Measurements from ENCODE around the gene AMBRA1. TPM values are rescaled to one million over a fixed set of nuclear protein-coding genes. Genes with fewer than 3 reads are reported as not detected.

The AMBRA1 gene, protein sequence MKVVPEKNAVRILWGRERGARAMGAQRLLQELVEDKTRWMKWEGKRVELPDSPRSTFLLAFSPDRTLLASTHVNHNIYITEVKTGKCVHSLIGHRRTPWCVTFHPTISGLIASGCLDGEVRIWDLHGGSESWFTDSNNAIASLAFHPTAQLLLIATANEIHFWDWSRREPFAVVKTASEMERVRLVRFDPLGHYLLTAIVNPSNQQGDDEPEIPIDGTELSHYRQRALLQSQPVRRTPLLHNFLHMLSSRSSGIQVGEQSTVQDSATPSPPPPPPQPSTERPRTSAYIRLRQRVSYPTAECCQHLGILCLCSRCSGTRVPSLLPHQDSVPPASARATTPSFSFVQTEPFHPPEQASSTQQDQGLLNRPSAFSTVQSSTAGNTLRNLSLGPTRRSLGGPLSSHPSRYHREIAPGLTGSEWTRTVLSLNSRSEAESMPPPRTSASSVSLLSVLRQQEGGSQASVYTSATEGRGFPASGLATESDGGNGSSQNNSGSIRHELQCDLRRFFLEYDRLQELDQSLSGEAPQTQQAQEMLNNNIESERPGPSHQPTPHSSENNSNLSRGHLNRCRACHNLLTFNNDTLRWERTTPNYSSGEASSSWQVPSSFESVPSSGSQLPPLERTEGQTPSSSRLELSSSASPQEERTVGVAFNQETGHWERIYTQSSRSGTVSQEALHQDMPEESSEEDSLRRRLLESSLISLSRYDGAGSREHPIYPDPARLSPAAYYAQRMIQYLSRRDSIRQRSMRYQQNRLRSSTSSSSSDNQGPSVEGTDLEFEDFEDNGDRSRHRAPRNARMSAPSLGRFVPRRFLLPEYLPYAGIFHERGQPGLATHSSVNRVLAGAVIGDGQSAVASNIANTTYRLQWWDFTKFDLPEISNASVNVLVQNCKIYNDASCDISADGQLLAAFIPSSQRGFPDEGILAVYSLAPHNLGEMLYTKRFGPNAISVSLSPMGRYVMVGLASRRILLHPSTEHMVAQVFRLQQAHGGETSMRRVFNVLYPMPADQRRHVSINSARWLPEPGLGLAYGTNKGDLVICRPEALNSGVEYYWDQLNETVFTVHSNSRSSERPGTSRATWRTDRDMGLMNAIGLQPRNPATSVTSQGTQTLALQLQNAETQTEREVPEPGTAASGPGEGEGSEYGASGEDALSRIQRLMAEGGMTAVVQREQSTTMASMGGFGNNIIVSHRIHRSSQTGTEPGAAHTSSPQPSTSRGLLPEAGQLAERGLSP (N-terminal part only)
- polyA plus RNA-seq (2013, experiment 1 of 2), result 11.5 TPM
- polyA plus RNA-seq (2013, experiment 2 of 2), result 11.7 TPM

DNA sequence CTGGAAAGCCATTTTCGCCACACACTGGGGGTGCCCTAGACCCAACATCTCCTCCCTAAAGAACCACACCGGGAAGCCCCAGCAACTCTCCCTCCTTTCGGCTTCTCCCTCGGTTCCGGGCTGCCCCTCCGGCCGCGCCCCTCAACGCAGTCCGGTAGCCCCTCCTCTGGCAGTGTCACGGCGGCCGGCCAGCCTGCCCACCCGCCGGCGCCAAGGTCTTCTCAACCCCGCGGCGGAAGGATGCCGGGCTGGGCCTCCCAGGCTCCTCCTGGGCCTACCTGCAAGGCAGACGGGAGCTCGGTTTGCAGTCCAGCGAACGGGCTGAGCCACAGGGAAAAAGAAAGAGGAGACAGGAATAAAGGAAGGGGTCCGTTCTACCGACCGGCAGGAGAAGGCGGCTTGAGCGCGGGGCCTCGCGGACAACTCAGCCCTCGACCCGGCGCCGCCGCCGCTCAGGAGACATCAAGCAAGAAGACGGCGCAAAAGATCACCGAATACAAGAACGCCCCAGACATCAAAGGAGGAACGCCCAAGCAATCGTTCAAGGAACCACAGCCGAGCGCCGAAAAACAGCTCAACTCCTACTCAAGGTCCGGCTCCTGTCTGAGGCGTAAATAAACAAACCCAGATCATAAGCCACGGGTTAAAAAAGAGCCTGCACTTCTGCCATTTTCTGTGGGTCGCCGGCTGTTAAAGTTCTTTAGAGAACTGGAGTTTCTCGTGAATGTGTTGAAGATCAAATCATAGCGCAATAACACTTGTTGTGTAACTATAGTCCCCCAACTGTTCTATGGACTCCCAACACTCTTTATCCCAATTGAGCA, at the start of gene AMBRA1:
Gene AMBRA1 (minus strand): TSS at position 474 of the 824 bp plus-strand sequence. CDS start 45,643 bp downstream, outside the sequence.
- peak within 1 kb of the TSS; percentile 96 for H3K9ac ChIP-seq (ENCODE audit: low read length)
- no peak within 1 kb of the TSS for H2BK5ac ChIP-seq (ENCODE audit: low read depth, low read length, poor library complexity, severe bottlenecking)
- peak within 1 kb of the TSS in 1 of 2 experiments; percentile 11 for H2BK12ac ChIP-seq (ENCODE audit: low read length in 2 of 2)
- H3K27ac ChIP-seq (ENCODE audit: low read length, poor library complexity, severe bottlenecking), result peak within 1 kb of the TSS; percentile 78
- WGBS, result 1% methylated on average over 43 of the region's 54 CpGs
- peak within 1 kb of the TSS; percentile 95 for H3K4me2 ChIP-seq (ENCODE audit: low read length, poor library complexity, severe bottlenecking)
- H3K9me3 ChIP-seq (ENCODE audit: control insufficient read depth, low read length), result no peaks in the 10 kb centered on the region
- H3K4ac ChIP-seq (ENCODE audit: low read depth in 1 of 2, low read length in 2 of 2), result peak within 1 kb of the TSS; percentile 57 to 88
- H3K79me1 ChIP-seq (replicated peaks; ENCODE audit: low read length, poor library complexity, severe bottlenecking), result no peaks in the 10 kb centered on the region
- H4K91ac ChIP-seq (ENCODE audit: low read length), result peak within 1 kb of the TSS; percentile 68
- peaks cover 8% of the 10 kb centered on the region for H3K4me1 ChIP-seq (ENCODE audit: control insufficient read depth, insufficient read depth, low read depth, low read length)
- H3K18ac ChIP-seq (ENCODE audit: low read depth in 1 of 2, low read length in 2 of 2), result peak within 1 kb of the TSS; percentile 88 to 91
- no peak within 1 kb of the TSS for H2BK120ac ChIP-seq (ENCODE audit: low read depth, low read length)
- H4K8ac ChIP-seq (ENCODE audit: low read length), result peak within 1 kb of the TSS; percentile 85
- peak within 1 kb of the TSS; percentile 94 to 96 for H3K4me3 ChIP-seq (ENCODE audit: insufficient read depth in 1 of 2, low read depth in 1 of 2, low read length in 2 of 2)
- H2AFZ ChIP-seq (ENCODE audit: low read depth, low read length), result peak within 1 kb of the TSS; percentile 66
- H2AK5ac ChIP-seq (ENCODE audit: low read length, severe bottlenecking), result no peak within 1 kb of the TSS
- no peaks in the 10 kb centered on the region for H3K27me3 ChIP-seq (ENCODE audit: control insufficient read depth in 1 of 2, insufficient read depth in 1 of 2, low read length in 2 of 2)
- H3K23ac ChIP-seq (ENCODE audit: low read length in 2 of 2), result peak within 1 kb of the TSS in 1 of 2 experiments; percentile 66
- peak within 1 kb of the TSS in 1 of 2 experiments; percentile 92 for H3K14ac ChIP-seq (ENCODE audit: low read length in 2 of 2)
- DNase-seq, result peak; percentile 96
- peak within 1 kb of the TSS; percentile 44 for H2BK15ac ChIP-seq (ENCODE audit: low read depth, poor library complexity, severe bottlenecking)
- H3K36me3 ChIP-seq (ENCODE audit: control insufficient read depth in 1 of 2, insufficient read depth in 2 of 2, low read depth in 1 of 2, low read length in 2 of 2), result no peaks in the 10 kb centered on the region

DNA sequence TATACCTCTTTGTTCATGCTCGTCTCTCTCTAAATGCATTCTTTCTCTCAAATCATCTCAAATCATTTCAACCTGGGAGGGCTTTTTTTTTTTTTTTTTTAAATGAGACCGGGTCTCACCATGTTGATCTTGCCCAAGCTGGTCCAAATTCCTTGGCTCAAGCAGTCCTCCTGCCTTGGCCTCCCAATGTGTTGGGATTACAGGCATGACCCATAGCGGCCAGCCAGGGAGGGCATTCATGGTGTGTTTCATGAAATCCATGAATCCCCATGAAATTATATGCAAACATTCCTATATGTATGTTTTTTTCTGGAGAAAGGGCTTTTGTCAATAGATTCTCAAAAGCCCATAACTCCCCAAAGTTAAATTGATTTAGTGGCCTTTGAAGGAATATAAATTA, 49.7 kb upstream of the AMBRA1 start:
- Histone ChIP-seq H2AK5ac (ENCODE audit: low read length, severe bottlenecking) (no peak overlapping the region), H2BK5ac (ENCODE audit: low read depth, low read length, poor library complexity, severe bottlenecking) (no peak overlapping the region), H2BK120ac (ENCODE audit: low read depth, low read length) (no peak overlapping the region), H3K4ac (ENCODE audit: low read depth in 1 of 2, low read length in 2 of 2) (no peak overlapping the region), H3K9ac (ENCODE audit: low read length) (no peak overlapping the region), H3K27ac (ENCODE audit: low read length, poor library complexity, severe bottlenecking) (no peak overlapping the region), H3K23ac (ENCODE audit: low read length in 2 of 2) (no peak overlapping the region), H3K14ac (ENCODE audit: low read length in 2 of 2) (no peak overlapping the region), H3K36me3 (ENCODE audit: control insufficient read depth in 1 of 2, insufficient read depth in 2 of 2, low read depth in 1 of 2, low read length in 2 of 2) (peaks cover 14 to 72% of the 10 kb centered on the region in 2 experiments), H3K4me3 (ENCODE audit: insufficient read depth in 1 of 2, low read depth in 1 of 2, low read length in 2 of 2) (no peak overlapping the region), H3K27me3 (ENCODE audit: control insufficient read depth in 1 of 2, insufficient read depth in 1 of 2, low read length in 2 of 2) (no peaks in the 10 kb centered on the region), H3K79me1 (replicated peaks; ENCODE audit: low read length, poor library complexity, severe bottlenecking) (peaks cover 16% of the 10 kb centered on the region), H3K4me1 (ENCODE audit: control insufficient read depth, insufficient read depth, low read depth, low read length) (peaks cover 3% of the 10 kb centered on the region), H4K91ac (ENCODE audit: low read length) (no peak overlapping the region), H3K18ac (ENCODE audit: low read depth in 1 of 2, low read length in 2 of 2) (no peak overlapping the region), H2BK15ac (ENCODE audit: low read depth, poor library complexity, severe bottlenecking) (no peak overlapping the region), H4K8ac (ENCODE audit: low read length) (no peak overlapping the region), H3K9me3 (ENCODE audit: control insufficient read depth, low read length) (no peaks in the 10 kb centered on the region), H2BK12ac (ENCODE audit: low read length in 2 of 2) (no peak overlapping the region), H3K4me2 (ENCODE audit: low read length, poor library complexity, severe bottlenecking) (no peak overlapping the region), H2AFZ (ENCODE audit: low read depth, low read length) (no peak overlapping the region)
- 96% methylated on average over 2 of the region's 3 CpGs for WGBS
- no peak for DNase-seq

DNA sequence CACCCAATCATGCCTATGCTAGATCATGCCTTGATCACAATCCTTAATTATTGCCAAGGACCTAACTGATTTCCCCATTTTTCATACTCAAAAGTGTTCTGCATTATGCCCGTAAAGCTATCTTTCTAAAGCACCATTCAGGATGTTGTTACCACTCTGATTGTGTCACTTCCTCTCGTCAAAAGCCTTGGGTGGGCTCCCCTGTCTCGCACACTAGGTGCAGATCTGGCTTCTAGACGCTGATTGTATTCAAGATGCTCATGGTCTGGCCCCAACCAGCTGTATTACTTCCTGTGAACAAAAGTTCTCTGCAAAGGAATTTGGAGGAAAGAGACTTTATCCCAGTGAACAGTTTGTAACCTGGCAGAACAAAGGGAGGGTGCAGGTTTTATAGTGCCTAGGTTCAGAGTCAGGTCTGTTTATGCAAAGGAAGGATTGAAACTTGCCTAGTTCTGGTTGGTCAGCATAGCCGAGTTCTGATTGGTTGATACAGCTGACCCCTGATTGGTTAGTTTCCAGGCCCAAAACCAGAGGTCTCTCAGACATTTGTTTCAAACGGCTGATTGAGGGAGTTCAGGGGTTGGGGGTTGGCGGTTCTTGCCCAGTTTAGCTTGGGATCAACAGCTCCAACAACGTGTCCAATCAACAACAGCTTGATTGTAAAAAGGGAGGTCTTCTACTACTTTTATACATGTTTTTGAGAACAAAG, 49.0 kb upstream of the AMBRA1 start:
- Histone ChIP-seq H3K4me3 (ENCODE audit: insufficient read depth in 1 of 2, low read depth in 1 of 2, low read length in 2 of 2) (no peak overlapping the region), H3K9me3 (ENCODE audit: control insufficient read depth, low read length) (no peaks in the 10 kb centered on the region), H2BK15ac (ENCODE audit: low read depth, poor library complexity, severe bottlenecking) (no peak overlapping the region), H4K91ac (ENCODE audit: low read length) (no peak overlapping the region), H2AFZ (ENCODE audit: low read depth, low read length) (no peak overlapping the region), H3K4me1 (ENCODE audit: control insufficient read depth, insufficient read depth, low read depth, low read length) (peaks cover 1% of the 10 kb centered on the region), H3K14ac (ENCODE audit: low read length in 2 of 2) (no peak overlapping the region), H3K79me1 (replicated peaks; ENCODE audit: low read length, poor library complexity, severe bottlenecking) (peaks cover 16% of the 10 kb centered on the region), H4K8ac (ENCODE audit: low read length) (no peak overlapping the region), H3K36me3 (ENCODE audit: control insufficient read depth in 1 of 2, insufficient read depth in 2 of 2, low read depth in 1 of 2, low read length in 2 of 2) (peaks cover 14 to 73% of the 10 kb centered on the region in 2 experiments), H3K27me3 (ENCODE audit: control insufficient read depth in 1 of 2, insufficient read depth in 1 of 2, low read length in 2 of 2) (no peaks in the 10 kb centered on the region), H3K23ac (ENCODE audit: low read length in 2 of 2) (no peak overlapping the region), H3K27ac (ENCODE audit: low read length, poor library complexity, severe bottlenecking) (no peak overlapping the region), H2BK5ac (ENCODE audit: low read depth, low read length, poor library complexity, severe bottlenecking) (no peak overlapping the region), H2AK5ac (ENCODE audit: low read length, severe bottlenecking) (no peak overlapping the region), H3K4me2 (ENCODE audit: low read length, poor library complexity, severe bottlenecking) (no peak overlapping the region), H3K9ac (ENCODE audit: low read length) (no peak overlapping the region), H3K18ac (ENCODE audit: low read depth in 1 of 2, low read length in 2 of 2) (no peak overlapping the region), H2BK12ac (ENCODE audit: low read length in 2 of 2) (no peak overlapping the region), H3K4ac (ENCODE audit: low read depth in 1 of 2, low read length in 2 of 2) (no peak overlapping the region), H2BK120ac (ENCODE audit: low read depth, low read length) (no peak overlapping the region)
- 95% methylated on average over 8 of the region's 8 CpGs for WGBS
- DNase-seq, result no peak
